Endothelial cell of umbilical vein (primary cell): ENCODE results near the gene TRIM65. TPM values are rescaled to one million over a fixed set of nuclear protein-coding genes. Genes with fewer than 3 reads are reported as not detected.

Source experiments
- BruUV-seq: library from RNA; stranded (reverse); fragments of 400-500 nt; replicated peaks from 2 replicates; lab custom pipeline; 2021; lab: Mats Ljungman, UMichigan
- CTCF ChIA-PET: fragments of 300-600, 350-600 bp; sonication (Branson Sonifier 250); formaldehyde crosslinking; loops from one replicate; lab custom pipeline; 2021; ENCODE audit warnings: antibody characterized with exemption, inconsistent platforms; lab: Charles Lee
- POLR2A ChIA-PET: fragments of 300-600, 350-600 bp; sonication (Branson Sonifier 250); formaldehyde crosslinking; loops from one replicate; lab custom pipeline; 2021; ENCODE audit warnings: antibody characterized with exemption, inconsistent platforms; lab: Charles Lee
- DNase-seq: peaks from one replicate; pipeline ENCODE4 v3.0.0-alpha.2; 2011; ENCODE audit warnings: low read depth, low spot score
- FAIRE-seq: peaks from 2 replicates; lab custom pipeline; 2011; peaks lifted over from hg19 to GRCh38; lab: Jason Lieb, UNC
- H2AFZ ChIP-seq: 2 replicates; pipeline ENCODE4 v1.6.0; 2012; ENCODE audit warnings: low read depth, low read length, control low read depth, inconsistent platforms
- H3K27ac ChIP-seq: 2 replicates; pipeline ENCODE4 v1.5.1; 2011; ENCODE audit warnings: low read depth, mild to moderate bottlenecking, control low read depth, low read length, moderate library complexity; ENCODE audit not compliant: insufficient read depth
- H3K27me3 ChIP-seq, 2 experiments: 2 replicates each; pipeline versions ENCODE4 v1.6.0 to v1.6.1; 2011; ENCODE audit warnings: low read length in 2 of 2, mixed read lengths in 1 of 2; ENCODE audit not compliant: control insufficient read depth in 2 of 2, insufficient read depth in 2 of 2
- H3K36me3 ChIP-seq, 2 experiments: 2 replicates in 1 of 2; 3 replicates in 1 of 2; pipeline ENCODE4 v1.5.1; 2011; ENCODE audit warnings: low read length in 2 of 2, mild to moderate bottlenecking in 1 of 2, moderate library complexity in 1 of 2; ENCODE audit not compliant: control insufficient read depth in 2 of 2, insufficient read depth in 2 of 2; ENCODE audit errors: extremely low read depth in 1 of 2
- H3K4me1 ChIP-seq: 3 replicates; pipeline ENCODE4 v1.5.1; 2011; ENCODE audit warnings: mild to moderate bottlenecking, low read length; ENCODE audit not compliant: control insufficient read depth, insufficient read depth; ENCODE audit errors: extremely low read depth
- H3K4me2 ChIP-seq: 2 replicates; pipeline ENCODE4 v1.6.1; 2011; ENCODE audit warnings: low read length, control low read depth, mixed read lengths; ENCODE audit not compliant: insufficient read depth
- H3K4me3 ChIP-seq, 3 experiments: fragments of 200-600 bp in 1 of 3; sonication (generic), shearing (Covaris generic) in 1 of 3; replicated peaks in 1 of 3; 2 replicates each; pipeline ENCODE4 v1.5.1; 2011 to 2016; ENCODE audit warnings: control low read depth in 3 of 3, low read length in 3 of 3, mild to moderate bottlenecking in 2 of 3, inconsistent platforms in 1 of 3, low read depth in 1 of 3, moderate library complexity in 1 of 3; ENCODE audit not compliant: insufficient read depth in 1 of 3
- H3K79me2 ChIP-seq: 2 replicates; pipeline ENCODE4 v1.6.0; 2012; ENCODE audit warnings: low read length, inconsistent platforms; ENCODE audit not compliant: control insufficient read depth, insufficient read depth
- H3K9ac ChIP-seq: replicated peaks from 2 replicates; pipeline ENCODE3; 2011; ENCODE audit warnings: low read length, control low read depth; ENCODE audit not compliant: insufficient read depth; ENCODE audit errors: extremely low read depth
- H3K9me1 ChIP-seq: replicated peaks from 3 replicates; pipeline ENCODE4 v1.6.0; 2011; ENCODE audit warnings: mild to moderate bottlenecking, low read length; ENCODE audit not compliant: control insufficient read depth, insufficient read depth; ENCODE audit errors: extremely low read depth
- H3K9me3 ChIP-seq: replicated peaks from 2 replicates; pipeline ENCODE4 v1.5.1; 2012; ENCODE audit warnings: low read length, inconsistent platforms; ENCODE audit not compliant: control insufficient read depth, insufficient read depth
- H4K20me1 ChIP-seq: replicated peaks from 2 replicates; pipeline ENCODE3; 2011; ENCODE audit warnings: mild to moderate bottlenecking, low read length; ENCODE audit not compliant: control insufficient read depth, insufficient read depth; ENCODE audit errors: extremely low read depth
- CTCF ChIP-seq, 2 donors: IDR thresholded peaks; 1 replicate in 1 of 2; 2 replicates in 1 of 2; pipeline ENCODE4 v1.5.1; 2011; ENCODE audit warnings: low read length in 2 of 2, mild to moderate bottlenecking in 2 of 2, moderate library complexity in 2 of 2, control low read depth in 1 of 2, inconsistent platforms in 1 of 2, low read depth in 1 of 2; ENCODE audit not compliant: insufficient read depth in 1 of 2; ENCODE audit errors: extremely low read depth in 1 of 2
- EZH2 ChIP-seq: IDR thresholded peaks from 2 replicates; pipeline ENCODE4 v1.6.1; 2012; ENCODE audit warnings: borderline replicate concordance, low read depth, mild to moderate bottlenecking, moderate library complexity, low read length, inconsistent platforms; ENCODE audit not compliant: severe bottlenecking
- FOS ChIP-seq: IDR thresholded peaks from 2 replicates; pipeline ENCODE4 v1.6.1; 2011; ENCODE audit warnings: mild to moderate bottlenecking, low read length, moderate library complexity, borderline replicate concordance; ENCODE audit not compliant: insufficient read depth
- GATA2 ChIP-seq: IDR thresholded peaks from 2 replicates; pipeline ENCODE4 v1.7.0; 2011; ENCODE audit warnings: low read depth, mild to moderate bottlenecking, moderate library complexity, mixed read lengths, low read length; ENCODE audit not compliant: insufficient read length, insufficient read depth
- JUN ChIP-seq: IDR thresholded peaks from 2 replicates; pipeline ENCODE4 v1.6.1; 2011; ENCODE audit warnings: borderline replicate concordance, low read depth; ENCODE audit not compliant: insufficient read length, insufficient read depth
- MAX ChIP-seq: IDR thresholded peaks from 2 replicates; pipeline ENCODE4 v1.6.1; 2011; ENCODE audit not compliant: insufficient read depth, insufficient read length
- MYC ChIP-seq: IDR thresholded peaks from one replicate; pipeline ENCODE4 v1.6.1; 2011; ENCODE audit warnings: mild to moderate bottlenecking, low read depth, low read length
- POLR2A ChIP-seq: IDR thresholded peaks from 2 replicates; pipeline ENCODE4 v1.6.1; 2012; ENCODE audit warnings: low read depth, mild to moderate bottlenecking, control low read depth, low read length
- POLR2AphosphoS5 ChIP-seq: IDR thresholded peaks from 2 replicates; pipeline ENCODE4 v1.6.1; 2012; ENCODE audit warnings: low read depth, mild to moderate bottlenecking, control low read depth, low read length, moderate library complexity; ENCODE audit not compliant: insufficient read depth
- dilution Hi-C: fragments of 300-500 bp; cut with MboI; formaldehyde crosslinking; loops from one replicate; pipeline ENCODE4 v1.15.0; 2019; ENCODE audit warnings: low sequenced_read_pairs; ENCODE audit not compliant: extremely low pct_ligation_motif_present
- intact Hi-C: fragments of 100-400 bp; cut with micrococcal nuclease; formaldehyde crosslinking; loops from one replicate; pipeline ENCODE4 v1.10.0; 2022
- polyA plus RNA-seq, 4 experiments: library from polyadenylated mRNA; depleted of rRNA in 3 of 4; stranded (reverse) in 3 of 4; unstranded in 1 of 4; fragments of >200 nt; gene quantifications; 2 replicates each; pipeline versions ENCODE4 v1.2.1 to v1.2.3, GENCODE V29; 2011 to 2012; ENCODE audit warnings: missing spikeins in 1 of 4
- total RNA-seq: library from RNA; stranded (reverse); gene quantifications from 2 replicates; pipeline ENCODE4 v1.2.3, GENCODE V29; 2021

Gene TRIM65
- total and polyA plus RNA-seq, 2 donors (not counting 3 experiments of a cell fraction or from before 2014, with no cell fraction given): 19.3 to 33.5 TPM

GRCh38 chr17:75902406-75902805 is 5.7 kb upstream of the TRIM65 start:
- peaks cover 9% of the 10 kb centered on the region for H3K79me2 ChIP-seq
- ChIA-PET POLR2A (interaction anchor here (1.2 kb wide), 1 partner anchor 122 kb away, joined by 3 read pairs; no protein-coding TSS in a partner anchor), CTCF (interaction anchor here (2.1 kb wide), 1 partner anchor 25 kb away, joined by 13 read pairs; the partner anchor contains the start of gene TRIM47)
- H3K4me2 ChIP-seq: no peak overlapping the region
- no peak overlapping the region for H2AFZ ChIP-seq
- no peak overlapping the region for H3K4me3 ChIP-seq
- no peak overlapping the region for H3K9ac ChIP-seq
- DNase-seq (no peak), FAIRE-seq (no peak)
- H3K27ac ChIP-seq: no peak overlapping the region
- dilution Hi-C loops (no loop called here), intact Hi-C loops (no loop called here)
- no TSS peak for BruUV-seq
- no peaks in the 10 kb centered on the region for H3K27me3 ChIP-seq
- no peaks in the 10 kb centered on the region for H3K9me3 ChIP-seq
- H4K20me1 ChIP-seq: no peaks in the 10 kb centered on the region
- TF ChIP-seq EZH2: no peak
- TF ChIP-seq FOS: no peak
- TF ChIP-seq POLR2AphosphoS5: no peak
- TF ChIP-seq POLR2A: no peak
- TF ChIP-seq GATA2: no peak
- H3K9me1 ChIP-seq: no peaks in the 10 kb centered on the region
- peaks cover 14% of the 10 kb centered on the region for H3K4me1 ChIP-seq
- peaks cover 7 to 28% of the 10 kb centered on the region in 2 experiments for H3K36me3 ChIP-seq

GRCh38 chr17:75901727-75902126 is 5.0 kb upstream of the TRIM65 start:
- Histone ChIP-seq H3K36me3 (peaks cover 7 to 28% of the 10 kb centered on the region in 2 experiments), H3K9me3 (no peaks in the 10 kb centered on the region), H3K9ac (no peak overlapping the region), H3K9me1 (no peaks in the 10 kb centered on the region), H3K27me3 (no peaks in the 10 kb centered on the region), H2AFZ (no peak overlapping the region), H3K27ac (no peak overlapping the region), H3K79me2 (peaks cover 9% of the 10 kb centered on the region), H4K20me1 (no peaks in the 10 kb centered on the region), H3K4me2 (no peak overlapping the region), H3K4me3 (no peak overlapping the region), H3K4me1 (peaks cover 16% of the 10 kb centered on the region)
- dilution Hi-C loops (no loop called here), intact Hi-C loops (no loop called here)
- TF ChIP-seq POLR2A: no peak
- no peak for TF ChIP-seq CTCF (IDR thresholded peaks at IDR 0.05; ENCODE audit: extremely low read depth in 1 of 2, insufficient read depth in 1 of 2, low read depth in 1 of 2, low read length in 2 of 2)
- no peak for TF ChIP-seq MAX
- TF ChIP-seq EZH2: no peak
- TF ChIP-seq JUN: no peak
- TF ChIP-seq MYC: no peak
- TF ChIP-seq GATA2: no peak
- no peak for TF ChIP-seq POLR2AphosphoS5
- no peak for TF ChIP-seq FOS
- ChIA-PET CTCF (interaction anchor here (2.1 kb wide), 1 partner anchor 24 kb away, joined by 13 read pairs; the partner anchor contains the start of gene TRIM47), POLR2A (no interaction called here)
- BruUV-seq: no TSS peak
- no peak for DNase-seq
- no peak for FAIRE-seq
